HEK293 (cell line): ENCODE data around the gene LGALS4.
"Not testable (repeated sequence)": the region's sequence is repeated elsewhere in the genome, so short reads cannot be mapped to it uniquely, and the experiment has no call there.

ENCODE experiments used
- SP2 ChIP-seq: fragments of 450-650 bp; formaldehyde crosslinking; IDR thresholded peaks from 2 replicates; pipeline ENCODE4 v1.5.1; 2016; ENCODE audit warnings: missing biosample characterization, missing genetic modification characterization
- ZNF24 ChIP-seq: fragments of 450-650 bp; formaldehyde crosslinking; IDR thresholded peaks from 2 replicates; pipeline ENCODE4 v1.5.1; 2016; ENCODE audit warnings: missing biosample characterization, missing genetic modification characterization
- ZNF549 ChIP-seq: fragments of 450-650 bp; IDR thresholded peaks from 2 replicates; pipeline ENCODE4 v1.5.1; 2018; ENCODE audit warnings: missing biosample characterization, missing genetic modification characterization, mild to moderate bottlenecking, inconsistent platforms, moderate library complexity
- ZNF580 ChIP-seq: fragments of 450-650 bp; formaldehyde crosslinking; IDR thresholded peaks from 2 replicates; pipeline ENCODE4 v1.5.1; 2016; ENCODE audit warnings: missing biosample characterization, missing genetic modification characterization
- ZNF624 ChIP-seq: fragments of 450-650 bp; formaldehyde crosslinking; IDR thresholded peaks from 2 replicates; pipeline ENCODE4 v1.5.1; 2017; ENCODE audit warnings: missing biosample characterization, missing genetic modification characterization
- ZNF654 ChIP-seq: fragments of 450-650 bp; formaldehyde crosslinking; IDR thresholded peaks from 2 replicates; pipeline ENCODE4 v1.5.1; 2016; ENCODE audit warnings: low read depth, missing biosample characterization, missing genetic modification characterization
- TF ChIP-seq, protein P1 (sequence below): fragments of 450-650 bp; formaldehyde crosslinking; IDR thresholded peaks from 2 replicates; pipeline ENCODE4 v1.5.1; 2016; ENCODE audit warnings: missing biosample characterization, missing genetic modification characterization

DNA sequence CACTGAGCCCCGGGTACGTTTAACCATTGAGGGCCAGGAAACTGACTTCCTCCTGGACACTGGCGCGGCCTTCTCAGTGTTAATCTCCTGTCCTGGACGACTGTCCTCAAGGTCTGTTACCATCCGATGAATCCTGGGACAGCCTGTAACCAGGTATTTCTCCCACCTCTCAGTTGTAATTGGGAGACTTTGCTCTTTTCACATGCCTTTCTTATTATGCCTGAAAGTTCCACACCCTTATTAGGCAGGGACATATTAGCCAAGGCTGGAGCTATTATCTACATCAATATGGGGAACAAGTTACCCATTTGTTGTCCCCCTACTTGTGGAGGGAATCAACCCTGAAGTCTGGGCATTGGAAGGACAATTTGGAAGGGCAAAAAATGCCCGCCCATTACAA lies 13.2 kb upstream of the LGALS4 start:
- TF ChIP-seq ZNF549, ZNF654, ZNF24, ZNF624, SP2, ZNF580 (tag by site-specific recombination): not testable (repeated sequence)
- TF ChIP-seq, protein P1, sequence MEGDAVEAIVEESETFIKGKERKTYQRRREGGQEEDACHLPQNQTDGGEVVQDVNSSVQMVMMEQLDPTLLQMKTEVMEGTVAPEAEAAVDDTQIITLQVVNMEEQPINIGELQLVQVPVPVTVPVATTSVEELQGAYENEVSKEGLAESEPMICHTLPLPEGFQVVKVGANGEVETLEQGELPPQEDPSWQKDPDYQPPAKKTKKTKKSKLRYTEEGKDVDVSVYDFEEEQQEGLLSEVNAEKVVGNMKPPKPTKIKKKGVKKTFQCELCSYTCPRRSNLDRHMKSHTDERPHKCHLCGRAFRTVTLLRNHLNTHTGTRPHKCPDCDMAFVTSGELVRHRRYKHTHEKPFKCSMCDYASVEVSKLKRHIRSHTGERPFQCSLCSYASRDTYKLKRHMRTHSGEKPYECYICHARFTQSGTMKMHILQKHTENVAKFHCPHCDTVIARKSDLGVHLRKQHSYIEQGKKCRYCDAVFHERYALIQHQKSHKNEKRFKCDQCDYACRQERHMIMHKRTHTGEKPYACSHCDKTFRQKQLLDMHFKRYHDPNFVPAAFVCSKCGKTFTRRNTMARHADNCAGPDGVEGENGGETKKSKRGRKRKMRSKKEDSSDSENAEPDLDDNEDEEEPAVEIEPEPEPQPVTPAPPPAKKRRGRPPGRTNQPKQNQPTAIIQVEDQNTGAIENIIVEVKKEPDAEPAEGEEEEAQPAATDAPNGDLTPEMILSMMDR (tag by site-specific recombination) = not testable (repeated sequence)
